Mesothelial cell of epicardium (in vitro differentiated cells): ENCODE data around the gene CPVL. TPM values are rescaled to one million over a fixed set of nuclear protein-coding genes. Genes with fewer than 3 reads are reported as not detected.
A peak's percentile ranks its signal among the peaks of the same experiment; 100 is the strongest.

Experiments
- DNase-seq, 2 experiments: peaks; one replicate each; pipeline ENCODE4 v3.0.0; 2021; ENCODE audit warnings: low spot score in 2 of 2; ENCODE audit not compliant: unreplicated experiment in 2 of 2
- H3K27ac Mint-ChIP-seq: 2 replicates; pipeline ENCODE4 v1.8.0; 2021; ENCODE audit warnings: mixed read lengths
- H3K27me3 Mint-ChIP-seq: 2 replicates; pipeline ENCODE4 v1.8.0; 2021; ENCODE audit warnings: low read depth, mixed read lengths
- H3K36me3 Mint-ChIP-seq: 2 replicates; pipeline ENCODE4 v1.8.0; 2021; ENCODE audit warnings: mixed read lengths
- H3K4me1 Mint-ChIP-seq: 2 replicates; pipeline ENCODE4 v1.8.0; 2021; ENCODE audit warnings: mixed read lengths
- H3K4me3 Mint-ChIP-seq: 2 replicates; pipeline ENCODE4 v1.8.0; 2021; ENCODE audit warnings: mild to moderate bottlenecking, moderate library complexity, mixed read lengths
- H3K9me3 Mint-ChIP-seq: 2 replicates; pipeline ENCODE4 v1.8.0; 2021; ENCODE audit warnings: mixed read lengths
- total RNA-seq: library from RNA; stranded (reverse); gene quantifications from 3 replicates; pipeline ENCODE4 v1.2.1, GENCODE V29; 2021
- TF ChIP-seq, protein P1 (sequence below): fragments of 200-600 bp; sonication (generic); IDR thresholded peaks from one replicate; pipeline ENCODE4 v1.5.0; 2021; ENCODE audit warnings: antibody characterized with exemption; ENCODE audit not compliant: unreplicated experiment

CPVL gene
- total RNA-seq, 1 donor from 2014 or later, result 11.4 TPM

GRCh38 chr7:29032146-29032545 lies 114.2 kb downstream of the CPVL start:
- no peak for DNase-seq
- peaks cover 20% of the 10 kb centered on the region for H3K36me3 Mint-ChIP-seq
- peak overlapping the region; percentile 53 for H3K27ac Mint-ChIP-seq
- no peaks in the 10 kb centered on the region for H3K27me3 Mint-ChIP-seq
- peaks cover 19% of the 10 kb centered on the region for H3K9me3 Mint-ChIP-seq
- peaks cover 7% of the 10 kb centered on the region for H3K4me1 Mint-ChIP-seq
- H3K4me3 Mint-ChIP-seq, result no peak overlapping the region
- TF ChIP-seq, protein P1, sequence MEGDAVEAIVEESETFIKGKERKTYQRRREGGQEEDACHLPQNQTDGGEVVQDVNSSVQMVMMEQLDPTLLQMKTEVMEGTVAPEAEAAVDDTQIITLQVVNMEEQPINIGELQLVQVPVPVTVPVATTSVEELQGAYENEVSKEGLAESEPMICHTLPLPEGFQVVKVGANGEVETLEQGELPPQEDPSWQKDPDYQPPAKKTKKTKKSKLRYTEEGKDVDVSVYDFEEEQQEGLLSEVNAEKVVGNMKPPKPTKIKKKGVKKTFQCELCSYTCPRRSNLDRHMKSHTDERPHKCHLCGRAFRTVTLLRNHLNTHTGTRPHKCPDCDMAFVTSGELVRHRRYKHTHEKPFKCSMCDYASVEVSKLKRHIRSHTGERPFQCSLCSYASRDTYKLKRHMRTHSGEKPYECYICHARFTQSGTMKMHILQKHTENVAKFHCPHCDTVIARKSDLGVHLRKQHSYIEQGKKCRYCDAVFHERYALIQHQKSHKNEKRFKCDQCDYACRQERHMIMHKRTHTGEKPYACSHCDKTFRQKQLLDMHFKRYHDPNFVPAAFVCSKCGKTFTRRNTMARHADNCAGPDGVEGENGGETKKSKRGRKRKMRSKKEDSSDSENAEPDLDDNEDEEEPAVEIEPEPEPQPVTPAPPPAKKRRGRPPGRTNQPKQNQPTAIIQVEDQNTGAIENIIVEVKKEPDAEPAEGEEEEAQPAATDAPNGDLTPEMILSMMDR, result no peak

GRCh38 chr7:29030781-29031275 lies 115.5 kb downstream of the CPVL start:
- H3K9me3 Mint-ChIP-seq, result peaks cover 32% of the 10 kb centered on the region
- no peak for DNase-seq
- no peaks in the 10 kb centered on the region for H3K27me3 Mint-ChIP-seq

DNA sequence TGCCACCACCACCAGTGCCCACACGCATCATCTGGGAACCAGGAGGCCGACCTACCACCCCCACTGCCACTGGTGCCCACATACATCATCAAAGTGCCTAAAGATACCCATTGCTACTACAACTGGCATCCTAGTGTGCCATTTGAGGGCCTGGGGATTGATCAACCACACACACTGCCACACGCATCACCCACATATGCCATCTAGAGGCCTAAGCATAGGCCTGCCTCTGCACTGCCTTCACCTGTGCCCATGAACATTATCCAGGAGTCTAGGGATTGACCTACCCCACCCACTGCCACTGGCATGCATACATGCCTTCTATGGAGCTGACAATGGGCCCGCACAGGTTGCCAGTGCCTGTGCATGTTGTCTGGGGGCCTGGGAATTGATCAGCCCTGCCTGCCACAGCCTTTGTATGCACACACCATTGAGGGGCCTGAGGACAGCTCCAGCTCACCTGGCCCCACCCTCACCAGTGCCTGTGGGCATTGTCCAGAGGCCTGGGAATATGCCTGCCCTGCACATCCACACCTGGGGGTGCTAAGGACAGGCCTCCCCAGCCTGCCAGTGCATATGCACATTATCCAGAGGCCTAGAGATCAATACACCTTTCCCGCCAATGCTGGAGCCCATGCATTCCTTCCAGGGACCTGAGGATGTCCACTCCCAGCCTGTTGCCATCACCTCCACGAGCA lies 123.9 kb downstream of the CPVL start:
- no peak for DNase-seq
- Mint-ChIP-seq H3K4me3 (no peak overlapping the region), H3K27me3 (no peaks in the 10 kb centered on the region), H3K27ac (no peak overlapping the region), H3K4me1 (peaks cover 1% of the 10 kb centered on the region), H3K36me3 (peaks cover 37% of the 10 kb centered on the region), H3K9me3 (peaks cover 49% of the 10 kb centered on the region)
- TF ChIP-seq, protein P1, result no peak

More at GRCh38 chr7:29030781-29031275, 115.5 kb downstream of the CPVL start:
- TF ChIP-seq, protein P1, result no peak
- H3K27ac Mint-ChIP-seq, result peak overlapping the region; percentile 2
- no peak overlapping the region for H3K4me3 Mint-ChIP-seq
- H3K36me3 Mint-ChIP-seq, result peaks cover 30% of the 10 kb centered on the region
- H3K4me1 Mint-ChIP-seq, result peaks cover 7% of the 10 kb centered on the region

DNA sequence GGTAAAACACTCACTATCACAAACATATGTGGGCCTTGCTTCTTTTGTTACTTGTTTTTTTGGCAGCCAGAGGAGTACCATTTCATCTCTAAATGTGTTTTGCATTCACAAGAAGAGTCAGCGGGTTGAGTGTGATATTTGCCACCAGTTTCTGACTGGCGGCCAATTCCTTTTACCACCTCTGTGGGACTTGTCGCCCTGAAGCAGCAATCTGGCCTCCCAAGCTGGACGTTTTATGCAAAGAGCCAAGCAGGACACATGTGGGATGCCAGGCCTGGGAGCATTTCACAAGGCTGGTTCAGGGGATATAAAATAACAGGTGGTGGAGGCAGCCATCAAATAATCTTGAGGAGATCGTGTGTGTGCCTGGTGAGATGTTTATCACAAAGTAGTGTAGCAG lies 126.4 kb downstream of the CPVL start:
- Mint-ChIP-seq H3K9me3 (peaks cover 24% of the 10 kb centered on the region), H3K36me3 (peaks cover 20% of the 10 kb centered on the region), H3K27me3 (no peaks in the 10 kb centered on the region), H3K27ac (no peak overlapping the region), H3K4me3 (no peak overlapping the region), H3K4me1 (peaks cover 1% of the 10 kb centered on the region)
- DNase-seq, result no peak
- TF ChIP-seq, protein P1, result no peak

DNA sequence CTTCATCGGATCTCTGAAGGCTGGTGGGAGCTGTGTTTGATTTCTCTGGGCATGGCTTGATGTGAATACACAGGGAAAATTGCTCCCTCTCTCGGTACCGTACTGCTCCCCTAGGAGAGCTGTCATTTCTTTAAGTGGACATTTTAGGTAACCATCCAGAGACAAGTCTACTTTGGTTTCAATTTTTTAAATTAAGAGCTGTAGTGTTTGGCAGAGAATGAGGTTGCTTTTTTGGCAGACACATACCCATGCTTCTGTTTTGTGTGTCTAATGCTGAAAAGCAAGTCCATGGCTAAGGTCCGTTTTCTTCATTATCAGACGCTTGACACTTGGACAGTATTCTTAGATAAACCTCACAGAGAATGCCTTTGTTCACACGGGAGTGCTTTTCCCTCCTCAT lies 127.0 kb downstream of the CPVL start:
- peaks cover 14% of the 10 kb centered on the region for H3K36me3 Mint-ChIP-seq
- no peaks in the 10 kb centered on the region for H3K27me3 Mint-ChIP-seq
- H3K4me1 Mint-ChIP-seq, result peaks cover 1% of the 10 kb centered on the region
- DNase-seq, result no peak
- no peak overlapping the region for H3K27ac Mint-ChIP-seq
- peaks cover 19% of the 10 kb centered on the region for H3K9me3 Mint-ChIP-seq
- no peak overlapping the region for H3K4me3 Mint-ChIP-seq
- TF ChIP-seq, protein P1, result no peak
